Stimulated activated CD4-positive, alpha-beta T cell treated with anti-CD3 and anti-CD28 coated beads, Interleukin-12 subunit alpha, Interleukin-12 subunit beta, amount 100 ng/mL, for 48 hours (primary cell): ENCODE results near the gene ACAD11.
"Not testable (repeated sequence)": the region's sequence is repeated elsewhere in the genome, so short reads cannot be mapped to it uniquely, and the experiment has no call there.

Experiments used
- DNase-seq, 3 donors: peaks; one replicate each; pipeline ENCODE4 v3.0.0-alpha.2; 2020; ENCODE audit warnings: low read depth in 2 of 3, low spot score in 1 of 3

Gene ACAD11

DNA sequence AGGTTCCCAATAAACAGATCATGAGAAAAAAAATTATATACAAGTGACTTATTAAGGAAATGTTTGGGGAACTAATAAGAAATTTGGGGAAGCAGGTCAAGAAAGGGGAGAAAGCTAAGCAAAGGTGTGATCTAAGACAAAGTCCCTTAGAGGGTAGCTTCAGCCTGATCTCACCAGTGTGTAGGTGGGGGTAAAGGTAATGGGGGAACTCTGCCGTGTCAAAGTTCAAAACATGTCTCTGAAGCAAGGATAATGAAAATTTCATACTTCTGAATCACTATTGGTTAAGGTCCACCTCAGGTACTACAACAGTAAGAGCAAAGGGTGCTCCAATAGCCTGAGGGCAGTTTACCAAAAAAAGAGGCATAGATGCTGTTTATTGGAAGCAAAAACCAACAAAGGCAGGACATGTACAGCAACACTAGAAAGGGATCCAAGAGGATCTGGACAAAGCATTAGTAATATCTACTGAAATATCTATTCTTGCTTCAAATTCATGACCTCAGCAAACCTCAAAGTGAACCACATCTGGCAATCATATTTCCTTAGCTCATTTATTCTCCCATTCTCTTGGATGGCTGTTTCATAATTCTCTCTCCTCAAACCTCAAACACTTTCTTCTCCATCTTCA is 6.9 kb downstream of the ACAD11 start:
- DNase-seq, result no peak

DNA sequence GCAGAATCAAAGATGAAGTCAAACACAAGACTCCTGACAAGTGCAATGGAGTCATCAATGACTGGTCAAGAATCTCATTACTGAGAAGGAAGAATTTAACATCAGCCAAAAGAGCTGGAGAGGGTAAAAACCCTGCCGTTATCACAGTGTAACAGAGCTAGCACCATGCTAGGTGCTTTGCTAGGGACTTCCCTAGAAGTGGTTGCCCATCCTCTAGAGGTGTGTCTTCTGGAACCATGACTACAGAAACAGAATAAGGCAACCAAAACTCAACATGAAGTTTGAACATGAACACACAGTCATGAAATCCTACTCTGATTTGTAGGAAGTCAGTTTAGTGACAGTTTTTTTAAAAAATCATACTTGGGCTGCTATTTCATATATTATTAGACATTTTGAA is 9.5 kb downstream of the ACAD11 start:
- no peak for DNase-seq

DNA sequence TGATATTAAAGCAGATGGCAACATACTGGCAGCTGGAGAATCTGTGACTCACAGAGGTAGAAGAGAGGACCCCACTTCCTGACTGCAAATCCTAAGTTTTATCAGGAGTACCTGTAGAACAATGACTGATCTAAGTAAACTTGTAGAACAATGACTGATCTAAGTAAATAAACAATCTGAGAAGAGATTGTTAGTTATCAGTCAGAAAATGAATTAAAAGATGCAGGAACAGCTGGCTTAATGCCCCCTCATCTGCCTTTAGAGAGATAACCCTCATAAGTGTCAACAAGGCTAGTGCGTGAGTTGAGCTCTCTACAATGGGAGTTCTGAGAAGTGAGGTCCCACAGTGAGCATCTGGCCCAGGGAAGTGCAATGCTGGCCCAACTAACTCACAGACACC is 14.6 kb downstream of the ACAD11 start:
- no peak for DNase-seq

DNA sequence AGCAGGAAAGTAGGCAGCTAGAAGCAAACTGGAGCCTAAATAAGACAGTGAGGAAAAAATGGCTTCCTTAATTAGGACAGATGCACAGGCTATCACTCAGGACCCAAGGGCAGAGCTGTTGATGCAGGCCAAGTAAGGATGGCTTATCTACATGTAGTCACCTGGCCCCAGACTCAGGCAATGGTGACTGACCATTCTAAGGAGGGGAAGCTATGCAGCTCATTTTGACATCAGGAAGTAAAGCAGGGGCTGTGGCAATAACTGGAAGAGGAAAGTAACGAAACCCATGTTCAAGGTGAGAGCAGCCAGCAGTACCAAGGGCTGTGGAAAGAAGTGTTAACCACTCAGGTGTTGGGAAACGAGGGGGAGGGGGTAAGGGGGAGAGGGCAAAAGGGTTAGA is 16.2 kb downstream of the ACAD11 start:
- DNase-seq, result no peak

DNA sequence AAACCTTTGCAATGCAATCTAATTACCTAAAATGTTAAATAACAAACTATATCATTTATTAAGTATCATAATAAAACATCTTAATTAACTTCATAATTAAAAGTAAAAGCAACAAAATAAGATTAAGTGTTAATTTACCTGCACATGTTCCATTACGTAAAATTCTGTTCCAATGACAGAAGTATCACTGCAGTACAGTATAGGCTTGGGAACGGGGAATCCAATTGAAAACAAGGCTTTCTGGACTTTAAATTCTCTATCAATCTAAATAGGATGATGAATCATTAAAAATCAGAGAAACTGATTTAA is 17.1 kb downstream of the ACAD11 start:
- DNase-seq, result no peak

DNA sequence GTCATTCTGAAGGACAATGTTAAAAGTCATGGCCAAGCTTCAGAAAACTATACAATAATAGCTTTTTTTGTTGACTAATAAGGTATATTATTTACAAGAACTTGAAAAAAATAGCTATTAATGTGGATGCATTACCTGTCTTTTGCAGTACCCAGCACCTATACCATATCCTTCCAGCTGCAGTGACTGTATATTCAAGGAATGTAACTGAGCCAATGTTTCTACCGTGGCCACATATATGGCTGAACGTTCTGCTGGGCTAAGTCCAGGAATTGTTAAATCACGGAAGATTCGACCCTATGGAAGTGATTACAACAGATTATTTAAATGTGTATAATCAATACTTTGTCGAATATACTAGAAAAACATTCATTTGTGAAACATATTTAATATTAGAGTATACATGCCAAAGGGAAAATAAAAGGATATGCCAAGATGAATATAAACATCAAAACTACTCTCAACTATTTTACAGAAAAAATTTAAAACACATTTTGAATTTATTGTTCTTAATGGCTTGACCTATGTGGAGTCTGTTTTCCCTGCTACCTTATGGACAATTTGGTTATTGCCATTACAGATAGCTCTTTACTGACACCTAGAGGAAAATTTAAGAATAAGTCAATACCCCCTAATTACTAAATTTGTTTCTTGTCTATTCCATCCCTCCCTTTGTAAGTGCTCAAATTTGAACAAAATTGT is 17.6 kb downstream of the ACAD11 start:
- DNase-seq, result no peak

DNA sequence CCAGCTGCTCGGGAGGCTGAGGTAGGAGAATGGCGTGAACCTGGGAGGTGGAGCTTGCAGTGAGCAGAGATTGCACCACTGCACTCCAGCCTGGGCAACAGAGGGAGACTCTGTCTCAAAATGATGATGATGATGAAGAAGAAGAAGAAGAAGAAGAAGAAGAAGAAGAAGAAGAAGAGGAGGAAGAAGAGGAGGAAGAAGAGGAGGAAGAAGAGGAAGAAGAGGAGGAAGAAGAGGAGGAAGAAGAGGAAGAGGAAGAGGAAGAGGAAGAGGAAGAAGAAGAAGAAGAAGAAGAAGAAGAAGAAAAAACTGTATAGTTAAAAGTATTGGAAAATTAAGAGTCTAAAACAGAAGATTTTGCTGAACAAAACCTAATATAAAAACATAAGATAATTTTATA is 18.2 kb downstream of the ACAD11 start:
- DNase-seq, result not testable (repeated sequence)

DNA sequence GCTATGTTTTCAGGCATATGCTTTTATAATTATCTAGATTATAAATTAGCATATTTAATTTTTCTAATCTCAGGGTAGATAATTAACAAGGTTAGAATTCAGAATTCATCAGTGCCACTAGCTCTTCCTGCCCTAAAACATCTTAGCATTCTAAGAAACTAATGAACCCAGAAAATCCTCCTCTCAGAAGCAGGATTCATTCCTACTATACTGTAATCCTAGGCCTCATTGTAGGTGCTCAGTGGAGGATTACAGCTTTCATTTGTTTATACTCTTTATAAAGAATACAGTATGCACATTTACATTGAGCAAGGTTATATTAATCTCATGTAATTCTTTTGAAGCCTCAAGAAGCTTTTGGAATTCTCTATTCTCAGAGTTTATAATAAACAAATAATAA is 20.9 kb downstream of the ACAD11 start:
- DNase-seq, result no peak

DNA sequence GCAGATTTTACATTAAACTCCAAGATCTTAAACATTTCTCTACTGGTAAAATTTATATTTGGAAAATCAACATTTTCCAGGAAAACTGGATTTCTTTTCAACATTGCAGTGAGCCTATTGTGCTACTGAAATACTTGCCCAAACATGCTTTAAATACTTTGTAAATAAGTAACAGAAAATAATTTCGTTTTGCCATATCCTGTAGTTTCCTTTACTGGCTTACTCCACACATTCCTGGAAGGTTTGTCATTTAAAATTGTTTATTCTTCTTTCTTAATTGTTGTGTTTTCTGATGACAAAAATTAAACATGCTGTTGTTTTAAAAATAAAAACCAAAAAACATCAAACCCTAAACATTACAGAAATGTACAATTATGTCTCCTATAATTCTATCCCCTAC is 22.0 kb downstream of the ACAD11 start:
- DNase-seq, result no peak

DNA sequence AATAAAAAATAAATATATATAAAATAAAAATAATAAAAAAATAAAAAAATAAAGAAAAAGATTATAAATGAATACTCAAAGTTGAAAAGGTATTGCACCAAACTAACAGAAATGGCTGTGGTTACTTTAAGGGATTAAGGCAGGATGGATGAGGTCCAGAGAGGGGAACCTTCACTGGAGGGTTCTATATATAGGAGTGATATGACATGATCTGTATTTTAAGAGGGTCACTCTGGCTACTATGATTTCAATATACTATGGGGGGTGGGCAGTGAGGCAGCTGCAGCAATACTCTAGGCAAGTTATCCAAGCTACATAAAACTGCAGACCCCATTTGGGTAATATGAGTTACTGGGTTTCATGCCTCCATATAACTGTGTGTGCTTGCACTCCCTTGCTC is 24.6 kb downstream of the ACAD11 start:
- no peak for DNase-seq

DNA sequence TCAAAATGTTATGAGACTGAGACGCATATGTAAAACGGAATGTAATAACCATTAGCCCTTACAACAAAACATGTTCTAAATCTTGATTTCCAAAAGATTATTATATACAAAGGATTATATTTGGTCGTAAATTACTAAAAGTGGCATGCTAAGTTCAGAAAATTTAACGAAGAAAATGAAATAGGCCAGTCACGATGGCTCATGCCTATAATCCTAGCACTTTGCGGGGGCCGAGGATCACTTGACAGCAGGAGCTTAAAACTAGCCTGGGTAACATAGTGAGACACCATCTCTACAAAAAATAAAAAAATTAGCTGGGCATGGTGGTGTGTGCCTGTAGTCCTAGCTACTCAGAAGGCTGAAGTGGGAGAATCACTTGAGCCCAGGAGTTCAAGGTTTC is 29.0 kb downstream of the ACAD11 start:
- no peak for DNase-seq

DNA sequence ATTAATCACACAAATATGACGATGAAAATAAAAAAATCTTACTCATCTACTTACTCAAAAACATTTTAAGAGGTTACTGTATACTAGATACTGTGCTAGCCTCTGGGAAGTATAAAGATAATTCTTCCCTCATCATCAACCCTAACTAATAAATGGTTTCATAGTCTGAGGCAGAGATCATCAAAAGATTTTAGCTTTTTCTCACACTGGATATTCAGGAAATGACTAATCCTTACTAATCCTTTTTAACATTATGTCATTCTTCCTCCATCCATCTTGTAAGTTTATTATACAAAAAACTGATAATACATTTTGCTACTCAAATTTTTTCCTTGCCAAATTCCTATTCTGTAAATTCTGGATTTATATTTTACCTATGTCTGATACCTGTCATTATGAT is 29.7 kb downstream of the ACAD11 start:
- DNase-seq, result no peak

DNA sequence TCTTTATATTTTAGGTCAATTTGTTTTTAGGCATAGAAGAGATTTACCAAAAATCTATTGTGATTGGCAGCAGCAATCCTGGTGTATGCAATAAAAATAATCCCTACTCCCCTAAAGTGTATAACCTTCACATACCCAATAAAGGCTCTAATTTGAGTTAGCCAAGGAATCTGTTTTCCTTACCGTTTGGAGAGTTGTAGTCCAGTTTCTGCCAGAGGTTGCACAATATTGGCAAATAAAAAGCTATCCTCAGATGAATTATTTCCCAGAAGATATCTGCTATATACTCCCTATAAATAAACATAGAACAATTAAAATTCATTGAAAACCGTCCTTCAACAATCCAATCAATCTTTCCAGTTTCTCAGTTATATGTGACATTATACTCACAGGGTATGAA is 31.5 kb downstream of the ACAD11 start:
- no peak for DNase-seq

DNA sequence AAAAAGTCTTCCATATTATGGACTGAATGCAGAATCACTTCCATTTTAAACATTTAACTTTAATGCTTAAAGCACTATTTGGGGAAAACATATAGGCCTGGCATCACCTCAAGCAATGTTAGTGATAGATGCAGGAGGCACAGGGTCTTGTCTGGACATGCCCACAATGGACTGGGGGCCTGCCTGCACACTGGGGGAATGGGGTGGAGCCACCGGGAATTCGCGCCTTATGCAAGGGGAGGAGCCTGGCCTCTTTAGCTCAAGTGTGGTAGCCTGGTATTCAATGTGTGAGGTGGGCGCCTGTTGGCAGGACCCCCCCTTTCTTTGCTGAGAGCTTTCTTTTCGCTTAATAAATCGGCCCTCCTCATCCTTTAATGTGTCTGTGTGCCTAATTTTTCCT is 32.7 kb downstream of the ACAD11 start:
- DNase-seq, result no peak

DNA sequence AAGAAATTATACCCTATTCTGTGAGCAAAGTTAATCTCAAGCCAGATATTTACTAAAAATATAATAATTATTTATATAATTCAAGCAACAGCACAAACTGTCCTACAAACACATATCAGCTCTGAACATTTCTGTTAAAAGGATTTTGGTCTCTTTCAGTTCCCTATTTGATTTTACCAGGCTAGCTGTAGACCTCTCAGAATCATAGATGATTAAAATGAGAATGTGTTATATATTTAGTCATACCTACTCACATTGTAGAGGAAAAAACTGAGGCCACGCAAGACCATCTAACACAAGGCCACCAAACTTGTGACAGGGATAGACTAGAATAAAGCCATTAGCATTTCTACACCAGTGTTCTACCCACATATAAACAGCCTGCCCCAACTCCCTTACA is 34.0 kb downstream of the ACAD11 start:
- DNase-seq, result no peak

DNA sequence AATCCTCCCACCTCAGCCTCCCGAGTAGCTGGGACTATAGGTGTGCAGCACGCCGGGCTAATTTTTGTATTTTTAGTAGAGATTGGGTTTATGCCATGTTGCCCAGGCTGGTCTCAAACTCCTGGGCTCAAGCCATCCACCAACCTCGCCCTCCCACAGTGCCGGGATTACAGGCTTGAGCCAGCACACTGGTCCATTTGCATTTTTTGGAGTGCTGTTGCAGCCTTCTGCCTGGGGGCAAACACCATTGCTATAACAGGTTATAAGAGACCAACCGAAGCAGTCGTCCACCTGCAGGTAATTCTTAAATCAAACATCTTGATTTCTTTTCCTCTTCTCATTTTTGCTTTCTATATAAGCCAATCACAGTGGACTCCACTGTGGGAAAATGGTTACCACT is 34.8 kb downstream of the ACAD11 start:
- no peak for DNase-seq

DNA sequence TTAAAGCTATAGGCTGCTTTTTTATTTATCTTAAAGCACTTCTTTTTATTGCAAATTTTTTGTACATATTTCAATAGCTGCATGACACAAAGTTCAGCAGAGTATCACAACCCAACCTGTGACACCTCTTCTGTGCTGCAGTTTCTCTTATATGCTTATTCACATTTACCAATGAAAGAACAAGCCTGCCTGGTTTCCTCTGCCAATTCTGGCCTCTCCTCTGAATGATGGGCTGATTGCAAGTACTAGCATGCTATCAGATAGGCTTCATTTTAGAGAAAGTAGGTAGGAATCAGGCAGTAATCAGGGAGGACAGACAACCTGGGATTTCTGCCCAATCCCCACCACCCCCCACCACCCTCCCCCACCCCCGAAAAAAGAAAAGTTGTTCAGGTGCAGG is 36.0 kb downstream of the ACAD11 start:
- no peak for DNase-seq

DNA sequence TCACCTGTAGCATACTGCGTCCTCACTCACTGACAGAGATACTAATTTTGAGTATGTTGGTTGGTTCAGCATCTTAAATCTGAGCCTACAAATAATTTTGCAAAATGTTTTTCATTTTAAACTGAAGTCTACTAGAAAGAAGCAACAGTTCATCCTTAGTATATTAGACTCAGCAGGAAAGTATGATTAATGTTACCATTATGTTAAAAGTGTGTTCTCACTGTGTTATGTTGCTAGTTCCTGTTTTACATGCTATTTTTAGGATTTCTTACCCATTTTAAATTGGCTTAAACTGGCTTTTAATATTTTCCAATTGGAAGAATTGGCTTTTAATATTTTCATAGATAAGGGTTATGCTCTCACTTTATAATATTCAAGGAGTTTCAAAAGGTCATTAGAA is 36.8 kb downstream of the ACAD11 start:
- DNase-seq, result no peak

DNA sequence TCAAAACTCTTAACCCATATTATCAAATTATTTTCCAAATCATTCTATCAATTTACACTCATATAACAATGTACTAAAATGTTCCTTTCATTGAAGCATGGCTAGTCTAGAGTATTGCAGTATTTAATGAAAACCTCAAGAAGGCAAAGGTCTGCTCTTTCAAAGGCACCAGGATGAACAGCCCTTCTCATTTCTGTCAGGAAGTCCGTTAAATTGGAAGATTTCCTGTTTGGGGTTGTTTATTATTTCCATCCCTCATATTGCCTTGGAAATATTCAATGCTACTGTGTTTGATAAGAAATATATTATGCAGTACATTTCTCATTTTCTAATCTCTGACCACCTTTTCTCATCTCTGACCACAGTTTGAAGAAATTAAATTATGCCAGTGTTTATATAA is 37.5 kb downstream of the ACAD11 start:
- no peak for DNase-seq

DNA sequence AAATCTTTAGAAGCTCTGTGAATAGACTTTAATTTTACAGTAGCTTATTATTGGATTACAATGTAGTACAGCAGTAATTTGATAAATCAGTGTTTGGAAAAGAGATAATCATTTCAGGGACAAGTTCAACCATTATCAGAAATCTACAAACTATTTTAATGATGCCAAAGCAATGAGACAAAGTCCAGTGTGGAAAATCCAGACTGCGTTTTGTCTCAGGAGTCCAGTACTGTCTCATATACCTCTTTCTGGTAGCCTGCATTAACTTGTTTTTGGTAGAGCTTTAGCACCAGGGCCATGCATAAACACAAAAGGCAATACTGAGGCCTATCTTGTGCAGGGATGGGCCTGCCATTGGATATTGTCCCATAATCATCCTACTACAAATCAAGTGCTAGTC is 42.8 kb downstream of the ACAD11 start:
- no peak for DNase-seq

DNA sequence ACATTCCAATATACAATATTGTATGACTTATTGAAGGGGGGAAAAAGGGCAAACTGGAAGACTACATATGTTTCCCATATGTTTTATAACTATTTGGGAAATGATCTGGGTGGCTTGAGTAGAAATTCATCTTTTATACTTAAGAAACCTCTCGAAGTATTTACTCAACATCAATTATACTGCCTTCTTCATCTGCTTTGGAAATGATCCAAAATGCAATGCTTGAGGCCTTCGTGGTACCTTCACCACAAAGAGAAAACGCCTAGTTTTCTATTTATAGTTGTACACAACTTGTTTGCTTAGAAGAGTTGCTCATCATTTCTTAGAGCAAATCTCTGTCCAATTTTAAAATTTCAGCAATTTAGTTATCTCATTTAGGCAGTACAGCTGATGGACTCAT is 43.7 kb downstream of the ACAD11 start:
- DNase-seq, result no peak

DNA sequence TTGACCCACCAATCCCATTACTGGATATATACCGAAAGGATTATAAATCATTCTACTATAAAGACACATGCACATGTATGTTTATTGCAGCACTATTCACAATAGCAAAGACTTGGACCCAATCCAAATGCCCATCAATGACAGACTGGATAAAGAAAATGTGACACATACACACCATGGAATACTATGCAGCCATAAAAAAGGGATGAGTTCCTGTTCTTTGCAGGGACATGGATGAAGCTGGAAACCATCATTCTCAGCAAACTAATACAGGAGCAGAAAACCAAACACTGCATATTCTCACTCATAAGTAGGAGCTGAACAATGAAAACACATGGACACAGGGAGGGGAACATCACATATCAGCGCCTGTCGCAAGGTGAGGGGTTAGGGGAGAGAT is 44.3 kb downstream of the ACAD11 start:
- DNase-seq, result not testable (repeated sequence)

DNA sequence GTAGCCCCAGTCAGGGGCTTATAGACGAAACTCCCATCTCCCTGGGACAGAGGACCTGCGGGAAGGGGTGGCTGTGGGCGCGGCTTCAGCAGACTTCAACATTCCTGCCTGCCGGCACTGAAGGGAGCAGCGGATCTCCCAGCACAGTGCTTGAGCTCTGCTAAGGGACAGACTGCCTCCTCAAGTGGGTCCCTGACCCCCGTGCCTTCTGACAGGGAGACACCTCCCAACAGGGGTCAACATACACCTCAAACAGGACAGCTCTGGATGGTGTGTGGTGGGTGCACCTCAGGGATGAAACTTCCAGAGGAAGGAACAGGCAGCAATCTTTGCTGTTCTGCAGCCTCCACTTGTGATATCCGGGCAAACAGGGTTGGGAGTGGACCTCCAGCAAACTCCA is 53.0 kb downstream of the ACAD11 start:
- DNase-seq, result not testable (repeated sequence)
